GM23338 (cell line): ENCODE measurements around the gene INPP4A. TPM values are rescaled to one million over a fixed set of nuclear protein-coding genes. Genes with fewer than 3 reads are reported as not detected.

ENCODE experiments used
- ATAC-seq: fragments of 200-7000 bp; cut with Tn5 transposase; 3 replicates; pipeline ENCODE4 v1.9.1; 2020
- DNase-seq: peaks from one replicate; pipeline ENCODE4 v3.0.0-alpha.2; 2015; ENCODE audit warnings: low spot score
- H2AFZ ChIP-seq: fragments of 200-600 bp; sonication (generic); 2 replicates; pipeline ENCODE4 v1.8.0; 2016; ENCODE audit warnings: antibody characterized with exemption, mild to moderate bottlenecking, moderate library complexity
- H3F3A ChIP-seq: fragments of 200-600 bp; sonication (generic); replicated peaks from 2 replicates; pipeline ENCODE4 v1.8.0; 2017; ENCODE audit warnings: antibody characterized with exemption, mixed run types, low read depth
- H3K27ac ChIP-seq: fragments of 200-600 bp; sonication (generic); 2 replicates; pipeline ENCODE4 v1.6.1; 2016; ENCODE audit warnings: low read depth
- H3K27me3 ChIP-seq: fragments of 200-600 bp; sonication (generic); 2 replicates; pipeline ENCODE4 v1.8.0; 2016; ENCODE audit warnings: mild to moderate bottlenecking, mixed run types, moderate library complexity; ENCODE audit not compliant: insufficient read depth
- H3K36me3 ChIP-seq: fragments of 200-600 bp; sonication (generic); 2 replicates; pipeline ENCODE4 v1.8.0; 2016; ENCODE audit warnings: mild to moderate bottlenecking; ENCODE audit not compliant: insufficient read depth
- H3K4me1 ChIP-seq: fragments of 200-600 bp; sonication (generic); 2 replicates; pipeline ENCODE4 v1.8.0; 2016; ENCODE audit warnings: mild to moderate bottlenecking, moderate library complexity; ENCODE audit not compliant: insufficient read depth
- H3K4me2 ChIP-seq: fragments of 200-600 bp; sonication (generic); 2 replicates; pipeline ENCODE4 v1.7.1; 2017; ENCODE audit warnings: mixed run types
- H3K4me3 ChIP-seq: fragments of 200-600 bp; sonication (generic); 2 replicates; pipeline ENCODE4 v1.6.1; 2016; ENCODE audit warnings: mixed run types
- H3K79me2 ChIP-seq: fragments of 200-600 bp; sonication (generic); replicated peaks from 2 replicates; pipeline ENCODE4 v1.8.0; 2017; ENCODE audit warnings: mild to moderate bottlenecking; ENCODE audit not compliant: insufficient read depth
- H3K9me2 ChIP-seq: fragments of 200-600 bp; sonication (generic); 2 replicates; pipeline ENCODE4 v1.8.0; 2017; ENCODE audit not compliant: insufficient read depth
- H4K20me1 ChIP-seq: fragments of 200-600 bp; sonication (generic); replicated peaks from 2 replicates; pipeline ENCODE4 v1.8.0; 2017; ENCODE audit warnings: mild to moderate bottlenecking; ENCODE audit not compliant: insufficient read depth
- H3K27ac Mint-ChIP-seq: 2 replicates; pipeline ENCODE4 v1.8.0; 2020; ENCODE audit warnings: inconsistent platforms, mild to moderate bottlenecking, moderate library complexity, mixed read lengths
- H3K27me3 Mint-ChIP-seq: 3 replicates; pipeline ENCODE4 v1.8.0; 2022; ENCODE audit warnings: low read depth, mild to moderate bottlenecking, moderate library complexity, mixed read lengths, inconsistent platforms; ENCODE audit not compliant: insufficient read depth, poor library complexity
- H3K36me3 Mint-ChIP-seq: 3 replicates; pipeline ENCODE4 v1.8.0; 2021; ENCODE audit warnings: low read depth, mild to moderate bottlenecking, inconsistent platforms, moderate library complexity, mixed read lengths
- H3K4me1 Mint-ChIP-seq: 3 replicates; pipeline ENCODE4 v1.8.0; 2020; ENCODE audit warnings: mild to moderate bottlenecking, inconsistent platforms, mixed read lengths
- H3K4me3 Mint-ChIP-seq: 3 replicates; pipeline ENCODE4 v1.8.0; 2021; ENCODE audit warnings: moderate library complexity, mild to moderate bottlenecking, inconsistent platforms, mixed read lengths
- H3K9me3 Mint-ChIP-seq: 3 replicates; pipeline ENCODE4 v1.8.0; 2020; ENCODE audit warnings: moderate library complexity, mild to moderate bottlenecking, inconsistent platforms, mixed read lengths
- CTCF ChIP-seq, 2 experiments: fragments of 200-600 bp in 1 of 2; sonication (generic) in 1 of 2; conservative IDR thresholded peaks; 2 replicates each; pipeline versions ENCODE4 v1.5.1 to v1.6.1; 2016 to 2017; ENCODE audit warnings: antibody characterized with exemption in 2 of 2, low read depth in 2 of 2, mild to moderate bottlenecking in 2 of 2, moderate library complexity in 1 of 2
- EZH2 ChIP-seq: fragments of 200-600 bp; sonication (generic); IDR thresholded peaks from one replicate; pipeline ENCODE4 v1.8.0; 2017; ENCODE audit warnings: antibody characterized with exemption, mild to moderate bottlenecking, low read depth; ENCODE audit not compliant: unreplicated experiment
- EZH2phosphoT487 ChIP-seq: fragments of 200-600 bp; sonication (generic); IDR thresholded peaks from one replicate; pipeline ENCODE4 v1.8.1; 2018; ENCODE audit warnings: antibody characterized with exemption; ENCODE audit not compliant: unreplicated experiment
- NANOG ChIP-seq: IDR thresholded peaks from 2 replicates; pipeline ENCODE4 v1.6.1; 2016; ENCODE audit warnings: antibody characterized with exemption, borderline replicate concordance
- ZNF114 ChIP-seq: fragments of 250-450 bp; sonication (Bioruptor Pico); IDR thresholded peaks from 2 replicates; pipeline ENCODE4 v1.5.0; 2020; ENCODE audit warnings: mild to moderate bottlenecking, moderate library complexity
- ZNF331 ChIP-seq: fragments of 250-450 bp; sonication (Bioruptor Pico); IDR thresholded peaks from 2 replicates; pipeline ENCODE4 v1.5.0; 2020; ENCODE audit warnings: low read depth, mild to moderate bottlenecking, moderate library complexity
- ZNF462 ChIP-seq: fragments of 250-450 bp; sonication (Bioruptor Pico); IDR thresholded peaks from 2 replicates; pipeline ENCODE4 v1.5.0; 2020; ENCODE audit warnings: mild to moderate bottlenecking, moderate library complexity
- polyA plus RNA-seq: library from polyadenylated mRNA; unstranded; fragments of >200 nt; fragmentation: Nextera tagmentation; extraction: Ambion mirVana; gene quantifications from 2 replicates; pipeline ENCODE4 v1.2.1, GENCODE V29; 2016
- total RNA-seq: library from RNA; depleted of rRNA; stranded (reverse); fragments of >200 nt; shearing (Covaris generic); gene quantifications from 2 replicates; pipeline ENCODE4 v1.2.3, GENCODE V29; 2014

Gene INPP4A
- total and polyA plus RNA-seq, 2 experiments from 2014 or later = 8.5 to 36.9 TPM

GRCh38 chr2:98623657-98624056 lies 179.0 kb downstream of the INPP4A start (continued):
- TF ChIP-seq ZNF462 (CRISPR knock-in tag) = no peak
- no peak for TF ChIP-seq CTCF (conservative IDR thresholded peaks at IDR 0.05; ENCODE audit: low read depth in 2 of 2)
- TF ChIP-seq EZH2 = no peak
- no peak for TF ChIP-seq ZNF331 (CRISPR knock-in tag)

GRCh38 chr2:98632351-98632750 lies 187.7 kb downstream of the INPP4A start:
- H3K4me3 Mint-ChIP-seq = no peak overlapping the region
- H3F3A ChIP-seq = no peaks in the 10 kb centered on the region
- H3K4me3 ChIP-seq = no peak overlapping the region
- peaks cover 11% of the 10 kb centered on the region for H3K4me1 Mint-ChIP-seq
- no peaks in the 10 kb centered on the region for H3K9me2 ChIP-seq
- ATAC-seq (no peak), DNase-seq (no peak)
- no peaks in the 10 kb centered on the region for H3K79me2 ChIP-seq
- peaks cover 3% of the 10 kb centered on the region for H3K27me3 Mint-ChIP-seq
- H3K4me1 ChIP-seq = no peaks in the 10 kb centered on the region
- no peaks in the 10 kb centered on the region for H3K36me3 ChIP-seq
- no peak overlapping the region for H3K27ac ChIP-seq
- no peak overlapping the region for H3K4me2 ChIP-seq
- no peaks in the 10 kb centered on the region for H3K9me3 Mint-ChIP-seq
- H3K36me3 Mint-ChIP-seq = no peaks in the 10 kb centered on the region
- no peak overlapping the region for H3K27ac Mint-ChIP-seq
- no peaks in the 10 kb centered on the region for H3K27me3 ChIP-seq
- no peaks in the 10 kb centered on the region for H4K20me1 ChIP-seq
- H2AFZ ChIP-seq = no peak overlapping the region
- TF ChIP-seq NANOG (no peak), EZH2phosphoT487 (no peak), ZNF114 (CRISPR knock-in tag) (no peak), CTCF (conservative IDR thresholded peaks at IDR 0.05; ENCODE audit: low read depth in 2 of 2) (no peak)
